ENCODE measurements around the gene LIMA1. TPM values are rescaled to one million over a fixed set of nuclear protein-coding genes. Genes with fewer than 3 reads are reported as not detected.

Gene LIMA1
- total RNA-seq, 3 donors from 2014 or later, result 155 to 364 (median 249) TPM

GRCh38 chr12:50174971-50175715 lies 108.2 kb downstream of the LIMA1 start:
- DNase-seq, result peak in 1 of 3 donors; percentile 50
- TF ChIP-seq, protein P1, sequence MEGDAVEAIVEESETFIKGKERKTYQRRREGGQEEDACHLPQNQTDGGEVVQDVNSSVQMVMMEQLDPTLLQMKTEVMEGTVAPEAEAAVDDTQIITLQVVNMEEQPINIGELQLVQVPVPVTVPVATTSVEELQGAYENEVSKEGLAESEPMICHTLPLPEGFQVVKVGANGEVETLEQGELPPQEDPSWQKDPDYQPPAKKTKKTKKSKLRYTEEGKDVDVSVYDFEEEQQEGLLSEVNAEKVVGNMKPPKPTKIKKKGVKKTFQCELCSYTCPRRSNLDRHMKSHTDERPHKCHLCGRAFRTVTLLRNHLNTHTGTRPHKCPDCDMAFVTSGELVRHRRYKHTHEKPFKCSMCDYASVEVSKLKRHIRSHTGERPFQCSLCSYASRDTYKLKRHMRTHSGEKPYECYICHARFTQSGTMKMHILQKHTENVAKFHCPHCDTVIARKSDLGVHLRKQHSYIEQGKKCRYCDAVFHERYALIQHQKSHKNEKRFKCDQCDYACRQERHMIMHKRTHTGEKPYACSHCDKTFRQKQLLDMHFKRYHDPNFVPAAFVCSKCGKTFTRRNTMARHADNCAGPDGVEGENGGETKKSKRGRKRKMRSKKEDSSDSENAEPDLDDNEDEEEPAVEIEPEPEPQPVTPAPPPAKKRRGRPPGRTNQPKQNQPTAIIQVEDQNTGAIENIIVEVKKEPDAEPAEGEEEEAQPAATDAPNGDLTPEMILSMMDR (IDR thresholded peaks at IDR 0.05), result no peak
- Histone ChIP-seq H3K36me3 (ENCODE audit: low read depth) (peaks cover 6% of the 10 kb centered on the region), H3K9me3 (no peaks in the 10 kb centered on the region), H3K4me3 (no peak overlapping the region), H3K4me1 (ENCODE audit: low read depth) (no peaks in the 10 kb centered on the region)
- intact Hi-C loops (cut with DNase I, micrococcal nuclease), result loop anchor here (10.0 kb wide), 1 partner anchor 100 kb away; no protein-coding TSS in a partner anchor
- ATAC-seq, result peak; percentile 54

DNA sequence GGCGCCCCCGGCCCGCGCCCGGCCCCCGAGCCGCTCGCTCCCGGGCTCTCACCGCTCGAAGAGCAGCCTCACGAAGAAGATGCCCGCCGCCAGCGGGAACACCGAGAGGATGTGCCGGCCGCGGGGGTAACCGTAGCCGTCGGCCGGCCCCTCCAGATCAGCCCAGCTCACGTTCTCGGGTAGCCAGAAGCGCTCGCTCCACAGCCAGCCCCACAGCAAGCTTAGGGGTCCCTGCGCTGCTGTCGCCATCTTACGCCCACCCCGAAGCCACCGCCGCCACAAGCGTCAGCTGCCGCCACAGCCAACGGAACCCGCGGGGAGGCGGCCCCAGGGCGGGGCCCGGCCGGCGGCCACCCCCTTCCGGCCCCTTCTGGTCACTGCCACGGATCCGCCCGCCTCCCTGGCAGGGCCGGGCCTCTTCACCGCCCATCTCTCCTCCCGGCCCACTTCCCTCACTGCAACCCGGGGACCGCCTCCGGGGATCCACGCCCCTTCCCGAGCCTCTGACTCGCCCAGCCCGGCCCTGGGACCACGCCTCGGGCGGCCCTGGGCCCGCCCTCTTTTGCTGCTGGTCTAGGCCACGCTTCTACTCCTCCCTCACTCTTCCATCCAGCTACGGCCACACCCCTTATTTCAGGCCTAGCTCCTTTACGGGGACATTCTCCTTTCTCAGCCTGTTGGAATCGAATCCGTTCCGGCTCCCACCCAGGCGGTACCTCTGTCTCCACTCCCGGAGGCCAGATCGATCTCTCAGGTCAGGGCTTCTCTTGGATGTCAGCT lies 116.1 kb downstream of the LIMA1 start, which contains the start of gene CERS5:
TSS of gene CERS5 (minus strand) at position 321 of the 780 bp plus-strand sequence. CDS start at position 249, 72 bp downstream.
- H3K36me3 ChIP-seq (ENCODE audit: low read depth), result peaks cover 3% of the 10 kb centered on the region
- peaks cover 9% of the 10 kb centered on the region for H3K4me1 ChIP-seq (ENCODE audit: low read depth)
- no peaks in the 10 kb centered on the region for H3K9me3 ChIP-seq
- DNase-seq (peak; percentile 98 to 99 (median 99)), ATAC-seq (peak; percentile 99)
- H3K4me3 ChIP-seq, result peak within 1 kb of the TSS; percentile 65
- intact Hi-C loops (cut with DNase I, micrococcal nuclease), result no loop called here
- TF ChIP-seq, protein P1 (IDR thresholded peaks at IDR 0.05), result peak; percentile 25

GRCh38 chr12:50166799-50167048 lies 116.6 kb downstream of the LIMA1 start:
- TF ChIP-seq, protein P1 (IDR thresholded peaks at IDR 0.05), result no peak
- ATAC-seq (peak; percentile 31), DNase-seq (peak in 2 of 3 donors; percentile 47 to 73)
- Histone ChIP-seq H3K4me3 (peak overlapping the region; percentile 65), H3K9me3 (no peaks in the 10 kb centered on the region), H3K36me3 (ENCODE audit: low read depth) (peaks cover 3% of the 10 kb centered on the region), H3K4me1 (ENCODE audit: low read depth) (peaks cover 9% of the 10 kb centered on the region)
- intact Hi-C loops (cut with DNase I, micrococcal nuclease), result no loop called here

DNA sequence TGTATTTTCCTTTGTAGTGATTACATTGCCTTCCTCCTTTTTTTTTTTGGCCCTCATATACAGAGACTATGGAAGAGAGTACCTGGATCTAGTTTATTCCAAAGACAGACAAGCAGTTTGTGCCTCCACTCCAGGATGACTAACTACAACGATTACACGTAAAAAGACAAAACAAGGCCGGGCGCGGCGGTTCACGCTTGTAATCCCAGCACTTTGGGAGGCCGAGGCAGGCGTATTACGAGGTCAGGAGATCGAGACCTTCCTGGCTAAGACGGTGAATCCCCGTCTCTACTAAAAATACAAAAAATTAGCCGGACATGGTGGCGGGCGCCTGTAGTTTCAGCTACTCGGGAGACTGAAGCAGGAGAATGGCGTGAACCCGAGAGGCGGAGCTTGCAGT lies 118.4 kb downstream of the LIMA1 start:
- ATAC-seq (no peak), DNase-seq (no peak)
- intact Hi-C loops (cut with DNase I, micrococcal nuclease), result no loop called here
- Histone ChIP-seq H3K36me3 (ENCODE audit: low read depth) (peaks cover 3% of the 10 kb centered on the region), H3K4me3 (no peak overlapping the region), H3K4me1 (ENCODE audit: low read depth) (peaks cover 9% of the 10 kb centered on the region), H3K9me3 (no peaks in the 10 kb centered on the region)
- TF ChIP-seq, protein P1 (IDR thresholded peaks at IDR 0.05), result no peak

- ATAC-seq, result no peak
- TF ChIP-seq, protein P1 (IDR thresholded peaks at IDR 0.05), result no peak
- Histone ChIP-seq H3K4me1 (ENCODE audit: low read depth) (peaks cover 3% of the 10 kb centered on the region), H3K36me3 (ENCODE audit: low read depth) (peaks cover 1% of the 10 kb centered on the region), H3K4me3 (no peak overlapping the region), H3K9me3 (no peaks in the 10 kb centered on the region)
- intact Hi-C loops (cut with DNase I, micrococcal nuclease), result no loop called here
- no peak for DNase-seq
These were observed 121.1 kb downstream of the LIMA1 start for GRCh38 chr12:50162230-50162629.

All from mucosa of descending colon (tissue), 3 donors.